GM19035 (cell line): Measurements from ENCODE around the gene C16orf54.
"Not testable (repeated sequence)": the region's sequence is repeated elsewhere in the genome, so short reads cannot be mapped to it uniquely, and the experiment has no call there.

Source experiments
- ATAC-seq: cut with Tn5 transposase; IDR thresholded peaks from one replicate; pipeline ENCODE4 v1.9.1; 2021; ENCODE audit not compliant: unreplicated experiment

The C16orf54 gene

GRCh38 chr16:29710227-29711219, 35.3 kb downstream of the C16orf54 start:
- ATAC-seq, result no peak

DNA sequence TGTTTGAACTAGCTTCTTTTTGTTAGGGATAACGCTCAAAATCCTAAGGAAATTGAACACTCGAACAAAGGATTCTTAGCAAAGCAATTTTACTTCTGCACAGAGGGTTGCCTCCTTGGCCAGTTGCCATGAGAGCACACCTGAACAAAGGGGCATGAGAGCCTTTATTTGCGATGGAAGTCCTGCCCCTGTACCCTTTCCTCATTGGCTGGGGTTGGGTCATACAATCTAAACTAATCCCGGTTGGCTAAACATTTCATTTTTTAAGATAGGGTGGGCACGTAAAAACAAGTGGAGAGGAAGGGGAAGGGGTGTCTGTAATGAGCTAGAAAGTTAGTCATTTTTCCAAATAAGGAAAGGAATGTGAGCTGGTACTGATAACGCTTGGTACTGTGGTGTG, 36.1 kb downstream of the C16orf54 start:
- not testable (repeated sequence) for ATAC-seq

DNA sequence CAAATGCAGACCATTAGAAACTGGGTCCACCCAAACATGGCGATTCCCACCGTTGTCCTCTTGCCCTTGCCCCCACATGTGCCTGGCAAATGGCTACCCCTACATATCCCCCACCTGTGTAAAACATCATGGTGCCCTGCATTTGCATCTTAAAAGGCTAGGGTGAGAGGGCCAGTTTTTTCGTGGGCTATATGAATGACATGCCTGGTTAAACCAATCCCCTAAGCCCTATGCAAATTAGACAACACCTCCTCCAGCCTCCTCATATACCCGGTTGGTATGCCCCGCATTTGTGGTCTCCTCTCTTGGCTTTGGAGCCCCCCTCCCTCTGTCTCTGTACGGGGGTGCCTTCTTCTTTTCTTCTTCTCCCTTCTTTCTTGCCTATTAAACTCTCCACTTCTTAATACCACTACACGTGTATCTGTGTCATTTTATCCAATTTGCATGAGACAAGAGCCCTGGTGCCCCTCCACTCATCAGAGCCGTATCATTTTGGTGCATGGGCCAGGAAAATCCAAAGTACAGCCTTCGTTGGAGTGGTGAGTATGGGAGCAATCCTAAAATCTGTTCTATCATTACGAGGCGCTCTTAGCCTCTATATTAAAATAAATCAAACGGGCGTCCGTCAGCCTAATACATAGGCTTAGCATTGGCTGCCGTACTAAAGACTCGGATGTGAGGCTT, 36.7 kb downstream of the C16orf54 start:
- ATAC-seq, result no peak

DNA sequence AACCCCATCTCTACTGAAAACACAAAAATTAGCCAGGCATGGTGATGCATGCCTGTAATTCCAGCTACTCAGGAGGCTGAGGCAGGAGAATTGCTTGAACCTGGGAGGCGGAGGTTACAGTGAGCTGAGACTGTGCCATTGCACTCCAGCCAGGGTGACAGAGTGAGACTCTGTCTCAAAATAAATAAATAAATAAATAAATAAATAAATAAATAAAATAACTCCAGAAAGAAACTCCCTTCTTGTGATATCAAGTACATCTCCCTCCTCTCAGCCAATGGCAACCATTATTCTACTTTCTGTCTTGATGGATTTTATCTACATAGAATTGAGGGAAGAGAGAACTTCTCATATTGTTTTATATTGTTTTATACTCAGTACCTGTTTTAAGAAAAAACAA, 38.6 kb downstream of the C16orf54 start:
- ATAC-seq, result not testable (repeated sequence)

DNA sequence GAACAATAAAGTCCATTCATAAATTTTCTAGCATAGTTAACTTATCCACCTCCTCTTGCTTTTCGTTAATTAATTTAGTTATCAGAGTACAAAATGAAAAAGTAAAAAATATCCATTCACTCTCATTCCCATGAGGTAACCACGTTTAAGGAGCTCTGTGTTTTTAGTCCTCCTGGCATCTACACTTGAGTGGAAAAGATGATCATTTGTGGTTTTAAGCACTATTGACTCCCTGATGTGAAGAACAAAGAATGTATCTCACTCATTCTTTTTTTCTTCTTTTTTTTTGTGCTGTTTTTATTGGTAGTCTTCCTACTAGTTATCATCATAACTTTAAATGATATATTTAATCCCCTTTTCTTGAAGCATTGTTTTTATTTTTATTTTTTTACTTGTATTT, 40.8 kb downstream of the C16orf54 start:
- ATAC-seq, result no peak

- peak; percentile 39 for ATAC-seq
Observed at GRCh38 chr16:29702269-29702668, 43.5 kb downstream of the C16orf54 start.

- ATAC-seq, result no peak
Observed at GRCh38 chr16:29701214-29701555, 44.6 kb downstream of the C16orf54 start.

DNA sequence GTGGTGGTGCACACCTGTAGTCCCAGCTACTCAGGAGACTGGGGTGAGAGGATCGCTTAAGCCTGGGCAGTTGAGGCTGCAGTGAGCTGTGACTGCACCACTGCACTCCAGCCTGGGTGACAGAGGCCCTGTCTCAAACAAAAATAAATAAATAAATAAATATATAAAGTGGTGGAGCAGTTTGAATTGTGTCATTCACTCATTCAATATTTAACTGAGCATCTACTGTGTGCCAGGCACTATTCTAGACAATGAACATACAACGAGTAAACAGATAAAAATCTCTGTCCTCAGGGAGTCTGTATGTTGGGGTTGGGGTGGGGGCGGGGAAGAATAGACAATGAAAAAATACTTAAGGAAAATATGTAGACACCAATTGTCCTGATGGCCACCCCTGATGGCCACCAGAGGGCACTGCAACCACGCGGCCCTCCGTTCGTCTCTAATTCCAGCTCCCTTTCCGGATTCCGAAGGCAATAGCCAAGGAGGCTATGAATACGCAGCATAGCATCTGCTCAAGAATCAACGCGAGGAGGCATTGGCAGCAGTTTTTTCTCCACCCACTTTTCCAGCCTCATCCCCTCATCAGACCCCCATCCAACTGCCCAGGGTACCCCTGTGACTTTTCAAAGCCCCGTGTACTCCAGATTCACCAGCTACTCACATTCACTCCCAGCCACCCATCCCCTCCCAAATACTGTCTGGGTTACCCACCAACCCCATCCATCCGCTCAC, 45.4 kb downstream of the C16orf54 start:
- ATAC-seq, result no peak

DNA sequence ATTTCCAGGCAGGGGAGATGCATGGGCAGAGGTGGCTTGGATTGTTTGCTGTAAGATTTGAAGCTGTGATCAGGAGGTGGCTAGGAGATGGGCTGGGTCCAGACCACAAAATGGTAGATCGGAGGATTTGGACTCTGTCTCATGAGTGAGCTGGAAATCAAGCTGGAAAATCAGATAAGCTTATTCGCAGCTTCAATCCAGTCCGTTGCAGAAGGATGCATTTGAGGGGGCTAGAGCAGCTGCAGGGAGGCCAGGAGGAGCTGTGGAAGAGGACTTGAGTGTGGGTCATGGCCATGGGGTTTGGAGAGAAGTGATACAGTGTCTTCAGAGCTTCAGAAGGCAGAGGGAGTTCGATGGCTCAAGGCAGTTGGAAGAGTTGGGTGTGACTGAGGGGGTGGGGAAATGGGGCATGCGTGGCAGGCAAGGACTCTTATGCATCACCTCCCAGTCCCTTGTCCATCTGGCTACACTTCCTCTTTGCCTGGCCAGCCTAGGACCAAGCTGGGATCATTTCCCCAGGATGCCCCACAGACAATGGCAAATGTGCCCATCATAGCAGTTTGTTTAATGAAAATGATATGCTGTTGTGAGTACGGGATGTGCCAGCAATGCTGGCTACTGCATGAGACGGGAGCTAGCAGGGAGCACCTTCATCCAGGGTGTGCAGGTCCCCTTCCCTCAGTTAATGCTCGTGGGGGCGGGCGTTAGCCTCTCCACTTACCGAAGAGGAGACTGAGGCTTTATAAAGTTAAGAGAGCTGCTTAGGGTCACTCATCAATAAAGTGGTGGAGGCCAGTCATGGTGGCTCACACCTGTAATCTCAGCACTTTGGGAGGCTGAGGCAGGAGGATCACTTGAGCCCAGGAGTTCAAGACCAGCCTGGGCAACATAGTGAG, 46.2 kb downstream of the C16orf54 start:
- no peak for ATAC-seq

GRCh38 chr16:29698484-29699323, 47.1 kb downstream of the C16orf54 start:
- ATAC-seq, result no peak

GRCh38 chr16:29698042-29698441, 47.7 kb downstream of the C16orf54 start:
- ATAC-seq, result no peak

DNA sequence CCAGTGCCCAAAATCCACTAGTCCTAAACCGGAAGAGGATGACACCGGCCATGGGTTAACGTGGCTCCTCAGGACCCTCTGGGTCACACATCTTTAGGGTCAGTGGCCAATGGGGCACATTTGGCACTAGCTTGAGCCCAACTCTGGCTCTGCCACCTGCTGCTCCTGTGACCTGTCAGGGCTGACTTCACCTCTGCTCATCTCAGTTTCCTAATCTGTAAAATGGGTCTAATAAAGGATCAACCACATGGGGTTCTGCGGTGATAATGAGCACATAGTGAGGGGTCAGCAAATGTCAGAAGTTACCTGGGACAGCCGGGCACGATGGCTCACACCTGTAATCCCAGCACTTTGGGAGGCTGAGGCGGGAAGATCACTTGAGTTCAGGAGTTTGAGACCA, 48.4 kb downstream of the C16orf54 start:
- ATAC-seq, result no peak

- ATAC-seq, result no peak
Observed at GRCh38 chr16:29696881-29697331, 48.9 kb downstream of the C16orf54 start.

- not testable (repeated sequence) for ATAC-seq
Observed at GRCh38 chr16:29695675-29696074, 50.1 kb downstream of the C16orf54 start.

- ATAC-seq, result no peak
Observed at GRCh38 chr16:29694384-29695195, 51.2 kb downstream of the C16orf54 start.

GRCh38 chr16:29692606-29693005, 53.2 kb downstream of the C16orf54 start:
- not testable (repeated sequence) for ATAC-seq
